GM12878 (cell line): Measurements from ENCODE around the gene SEC31A. TPM values are rescaled to one million over a fixed set of nuclear protein-coding genes. Genes with fewer than 3 reads are reported as not detected.

Experiments
- ATAC-seq: fragments of 200-7000 bp; cut with Tn5 transposase; 3 replicates; pipeline ENCODE4 v1.9.1; 2020; ENCODE audit warnings: mild to moderate bottlenecking, moderate library complexity
- BruUV-seq: library from RNA; stranded (reverse); fragments of 400-500 nt; replicated peaks from 2 replicates; lab custom pipeline; 2021; lab: Mats Ljungman, UMichigan
- CTCF ChIA-PET: fragments of 300-600 bp; sonication (Branson Sonifier 250); formaldehyde crosslinking; extraction: SDS; loops from one replicate; lab custom pipeline; 2021; ENCODE audit warnings: inconsistent platforms; lab: Yijun Ruan, JAX
- POLR2A ChIA-PET: fragments of 350-600 bp; formaldehyde crosslinking; extraction: SDS; loops from one replicate; lab custom pipeline; 2021; ENCODE audit warnings: inconsistent platforms; lab: Charles Lee
- RAD21 ChIA-PET: fragments of 300-600 bp; sonication (Branson Sonifier 250); formaldehyde crosslinking; loops from one replicate; lab custom pipeline; 2023; ENCODE audit warnings: antibody characterized with exemption; ENCODE audit not compliant: unreplicated experiment; lab: Charles Lee
- SMC1A ChIA-PET: fragments of 300-600 bp; sonication (Branson Sonifier 250); formaldehyde crosslinking; loops from one replicate; lab custom pipeline; 2023; ENCODE audit not compliant: unreplicated experiment, uncharacterized antibody; lab: Charles Lee
- DNase-seq: peaks from one replicate; pipeline ENCODE4 v3.0.0-alpha.2; 2011; ENCODE audit warnings: low read depth, low spot score
- FAIRE-seq: peaks from 3 replicates; lab custom pipeline; 2011; peaks lifted over from hg19 to GRCh38; lab: Jason Lieb, UNC
- H2AFZ ChIP-seq: 2 replicates; pipeline ENCODE4 v1.6.0; 2011; ENCODE audit warnings: low read depth, low read length, control low read depth; ENCODE audit not compliant: control insufficient read depth
- H3K27ac ChIP-seq: 2 replicates; pipeline ENCODE4 v1.5.1; 2011; ENCODE audit warnings: control low read depth; ENCODE audit not compliant: control insufficient read depth, insufficient read depth
- H3K27me3 ChIP-seq, 2 experiments: replicated peaks in 1 of 2; 2 replicates each; pipeline versions ENCODE4 v1.6.0 to v1.6.1; 2011; ENCODE audit warnings: low read length in 1 of 2; ENCODE audit not compliant: control insufficient read depth in 2 of 2, insufficient read depth in 2 of 2
- H3K36me3 ChIP-seq, 2 experiments: 2 replicates each; pipeline ENCODE4 v1.5.1; 2011; ENCODE audit warnings: low read length in 1 of 2; ENCODE audit not compliant: control insufficient read depth in 2 of 2, insufficient read depth in 2 of 2
- H3K4me1 ChIP-seq: 2 replicates; pipeline ENCODE4 v1.6.1; 2011; ENCODE audit warnings: mild to moderate bottlenecking, low read length, moderate library complexity, mixed read lengths; ENCODE audit not compliant: control insufficient read depth, insufficient read depth
- H3K4me2 ChIP-seq: 2 replicates; pipeline ENCODE4 v1.6.0; 2011; ENCODE audit warnings: control low read depth; ENCODE audit not compliant: control insufficient read depth, insufficient read depth
- H3K4me3 ChIP-seq: fragments of 200-600 bp; sonication (generic); 2 replicates; pipeline ENCODE4 v1.5.1; 2016
- H3K79me2 ChIP-seq: 2 replicates; pipeline ENCODE4 v1.6.0; 2011; ENCODE audit warnings: low read length; ENCODE audit not compliant: control insufficient read depth, insufficient read depth
- H3K9ac ChIP-seq: 2 replicates; pipeline ENCODE4 v1.8.0; 2011; ENCODE audit warnings: low read length, control low read depth, mixed read lengths; ENCODE audit not compliant: control insufficient read depth, insufficient read depth
- H3K9me3 ChIP-seq: replicated peaks from 3 replicates; pipeline ENCODE4 v1.5.1; 2011; ENCODE audit warnings: mild to moderate bottlenecking, low read length; ENCODE audit not compliant: control insufficient read depth, insufficient read depth
- H4K20me1 ChIP-seq: 2 replicates; pipeline ENCODE4 v1.6.0; 2011; ENCODE audit not compliant: control insufficient read depth, insufficient read depth
- CBFB ChIP-seq: IDR thresholded peaks from 2 replicates; pipeline ENCODE4 v1.6.1; 2016; ENCODE audit warnings: antibody characterized with exemption, low read depth
- CREB1 ChIP-seq: IDR thresholded peaks from 2 replicates; pipeline ENCODE4 v1.6.1; 2012; ENCODE audit warnings: low read depth, mild to moderate bottlenecking, inconsistent platforms
- CREM ChIP-seq: IDR thresholded peaks from 2 replicates; pipeline ENCODE4 v1.6.1; 2014; ENCODE audit warnings: antibody characterized with exemption, low read depth
- HSF1 ChIP-seq: fragments of 150-350 bp; IDR thresholded peaks from 2 replicates; pipeline ENCODE4 v1.6.1; 2014; ENCODE audit warnings: mild to moderate bottlenecking, low read depth, low read length
- IKZF2 ChIP-seq, 2 experiments: fragments of 450-650 bp; IDR thresholded peaks; 2 replicates each; pipeline ENCODE4 v1.6.1; 2017; ENCODE audit warnings: mild to moderate bottlenecking in 2 of 2, moderate library complexity in 2 of 2
- NR2F1 ChIP-seq: fragments of 450-650 bp; conservative IDR thresholded peaks from 2 replicates; pipeline ENCODE4 v1.6.1; 2017; ENCODE audit warnings: mild to moderate bottlenecking
- SIN3A ChIP-seq: IDR thresholded peaks from 2 replicates; pipeline ENCODE4 v1.6.1; 2012; ENCODE audit warnings: low read depth, low read length, improper control_type of control experiment
- SP1 ChIP-seq: IDR thresholded peaks from one replicate; pipeline ENCODE4 v1.6.1; 2011; ENCODE audit warnings: low read depth, low read length
- TAF1 ChIP-seq: IDR thresholded peaks from 2 replicates; pipeline ENCODE4 v1.6.1; 2011; ENCODE audit warnings: mild to moderate bottlenecking, low read depth, low read length, borderline replicate concordance
- WGBS: methylation state at CpG from one replicate; pipeline ENCODE4 v1.1.6; 2016; ENCODE audit warnings: low lambda C conversion rate; ENCODE audit not compliant: insufficient replicate concordance, insufficient coverage; ENCODE audit errors: missing lambda C conversion rate; 5-methylcytosine and 5-hydroxymethylcytosine counted together
- in situ Hi-C: fragments of 300-500 bp; cut with MboI; formaldehyde crosslinking; loops from 9 replicates; pipeline ENCODE4 v1.14.3; 2018; ENCODE audit warnings: mixed read lengths
- intact Hi-C: fragments of 100-400 bp; cut with micrococcal nuclease; formaldehyde crosslinking; loops from one replicate; pipeline ENCODE4 v1.14.2; 2022; ENCODE audit not compliant: unreplicated experiment
- polyA plus RNA-seq, 11 experiments: library from polyadenylated mRNA; depleted of rRNA in 4 of 11; unstranded in 6 of 11; stranded (reverse) in 5 of 11; fragments of >200 nt; fragmentation: Nextera tagmentation in 4 of 11; fragmentation: Illumina TruSeq in 1 of 11; extraction: Ambion mirVana in 4 of 11; extraction: Trizol in 1 of 11; gene quantifications; 1 replicate in 1 of 11; 2 replicates in 10 of 11; pipeline versions ENCODE4 v1.2.1 to v1.2.3, GENCODE V29; 2011 to 2016; ENCODE audit warnings: inconsistent platforms in 2 of 11, missing spikeins in 2 of 11, low read depth in 1 of 11
- total RNA-seq, 4 experiments: library from RNA; depleted of rRNA in 3 of 4; stranded (reverse); fragments of >200 nt in 3 of 4; fragmentation: Illumina TruSeq in 1 of 4; extraction: Trizol in 1 of 4; gene quantifications; 2 replicates each; pipeline versions ENCODE4 v1.2.1 to v1.2.3, GENCODE V29; 2013 to 2021

The SEC31A gene
- total and polyA plus RNA-seq, 10 of the 15 experiments (the other 5 are each of a cell fraction or from before 2014, with no cell fraction given): 74.6 to 171 (median 129) TPM

- TF ChIP-seq CREM: no peak
- TF ChIP-seq SIN3A: no peak
- no peak for TF ChIP-seq TAF1
- TF ChIP-seq SP1: no peak
These were observed 79.6 kb downstream of the SEC31A start (continued) for GRCh38 chr4:82811392-82811791.

- H3K4me2 ChIP-seq: no peak overlapping the region
- no peak overlapping the region for H3K9ac ChIP-seq
- no peaks in the 10 kb centered on the region for H3K79me2 ChIP-seq
- ATAC-seq (no peak), FAIRE-seq (no peak), DNase-seq (no peak)
- no peaks in the 10 kb centered on the region for H3K36me3 ChIP-seq
- no peak overlapping the region for H3K4me3 ChIP-seq
- H2AFZ ChIP-seq: no peak overlapping the region
- WGBS: 64% methylated on average over 4 of the region's 4 CpGs
- in situ Hi-C loops (no loop called here), intact Hi-C loops (no loop called here)
- ChIA-PET CTCF (no interaction called here), POLR2A (no interaction called here), RAD21 (no interaction called here), SMC1A (no interaction called here)
- H4K20me1 ChIP-seq: no peaks in the 10 kb centered on the region
- H3K4me1 ChIP-seq: no peaks in the 10 kb centered on the region
- no TSS peak for BruUV-seq
- TF ChIP-seq HSF1 (no peak), CREB1 (no peak), NR2F1 (no peak), CBFB (no peak), IKZF2 (IDR thresholded peaks at IDR 0.05) (no peak)
- H3K27me3 ChIP-seq: no peaks in the 10 kb centered on the region
- H3K27ac ChIP-seq: no peak overlapping the region
- no peaks in the 10 kb centered on the region for H3K9me3 ChIP-seq
These were observed 80.8 kb downstream of the SEC31A start for GRCh38 chr4:82810176-82810575.
